ENCODE results near the gene TLE2.

GRCh38 chr19:3034406-3034655 is 5.3 kb upstream of the TLE2 start:
- no peak for TF ChIP-seq POLR2AphosphoS5 (IDR thresholded peaks at IDR 0.05; ENCODE audit: low read depth, low read length)
- no peak for TF ChIP-seq CTCF (IDR thresholded peaks at IDR 0.05)
- no peak for TF ChIP-seq GABPA (IDR thresholded peaks at IDR 0.05; ENCODE audit: low read depth)
- TF ChIP-seq SMC3 (IDR thresholded peaks at IDR 0.05; ENCODE audit: low read depth, low read length), result no peak
- no peak for TF ChIP-seq JUND (IDR thresholded peaks at IDR 0.05)
- no peak for TF ChIP-seq EZH2phosphoT487 (IDR thresholded peaks at IDR 0.05; ENCODE audit: borderline replicate concordance, low read depth)
- no peak for TF ChIP-seq TCF12 (IDR thresholded peaks at IDR 0.05)
- TF ChIP-seq RAD21 (IDR thresholded peaks at IDR 0.05; ENCODE audit: low read length), result no peak
- TF ChIP-seq TEAD4 (IDR thresholded peaks at IDR 0.05; ENCODE audit: borderline replicate concordance, insufficient read depth), result no peak
- no peak for TF ChIP-seq RFX5 (IDR thresholded peaks at IDR 0.05; ENCODE audit: low read length)
- no peak for TF ChIP-seq ELF1 (IDR thresholded peaks at IDR 0.05)
- TF ChIP-seq REST (IDR thresholded peaks at IDR 0.05; ENCODE audit: low read depth, low read length), result no peak
